HFFc6 (cell line): Measurements from ENCODE around the gene HNMT. TPM values are rescaled to one million over a fixed set of nuclear protein-coding genes. Genes with fewer than 3 reads are reported as not detected.
A peak's percentile ranks its signal among the peaks of the same experiment; 100 is the strongest.

Experiments
- DNase-seq: peaks from one replicate; pipeline ENCODE4 v3.0.0-alpha.2; 2018
- H3K27ac Mint-ChIP-seq: 2 replicates; pipeline ENCODE4 v1.8.0; 2020; ENCODE audit warnings: mild to moderate bottlenecking, mixed read lengths
- H3K27me3 Mint-ChIP-seq: 2 replicates; pipeline ENCODE4 v1.8.0; 2021; ENCODE audit warnings: mild to moderate bottlenecking, moderate library complexity, mixed read lengths; ENCODE audit not compliant: insufficient read depth
- H3K36me3 Mint-ChIP-seq: 2 replicates; pipeline ENCODE4 v1.8.0; 2021; ENCODE audit warnings: low read depth, mixed read lengths
- H3K4me1 Mint-ChIP-seq: 2 replicates; pipeline ENCODE4 v1.8.0; 2020; ENCODE audit warnings: low read depth, mixed read lengths
- H3K4me3 Mint-ChIP-seq: 2 replicates; pipeline ENCODE4 v1.8.0; 2020; ENCODE audit warnings: mild to moderate bottlenecking, moderate library complexity, mixed read lengths
- H3K9me3 Mint-ChIP-seq: 2 replicates; pipeline ENCODE4 v1.8.0; 2020; ENCODE audit warnings: mild to moderate bottlenecking, mixed read lengths
- total RNA-seq, 6 experiments: library from RNA; stranded (reverse); fragmentation: NEBNext Ultra II Directional; extraction: Animal tissue kit (Norgen Biotek cat#: 25700); gene quantifications; 2 replicates in 1 of 6; 3 replicates in 5 of 6; pipeline ENCODE4 v1.2.3, GENCODE V29; 2021
- TF ChIP-seq, protein P1 (sequence below): fragments of 200-600 bp; sonication (generic); IDR thresholded peaks from 2 replicates; pipeline ENCODE4 v1.5.0; 2021; ENCODE audit warnings: antibody characterized with exemption, mild to moderate bottlenecking

Gene HNMT
- total RNA-seq, 6 experiments from 2014 or later: 0.36 to 1.2 (median 0.63) TPM

DNA sequence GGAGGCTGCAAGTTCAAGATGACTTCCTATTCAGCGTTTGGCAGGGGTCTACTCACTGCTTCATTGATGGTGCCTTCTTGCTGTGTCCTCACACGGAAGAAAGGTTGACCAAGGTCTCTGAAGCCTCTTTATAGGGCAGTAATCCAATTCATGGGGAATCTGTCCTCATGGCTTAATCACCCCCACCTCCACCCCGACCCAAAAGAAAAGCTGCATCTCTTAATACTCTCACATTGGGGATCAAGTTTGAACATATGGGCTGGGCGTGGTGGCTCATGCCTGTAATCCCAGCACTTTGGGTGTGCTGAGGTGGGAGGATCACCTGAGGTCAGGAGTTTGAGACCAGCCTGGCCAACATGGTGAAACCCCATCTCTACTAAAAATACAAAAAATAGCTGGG, 36.4 kb upstream of the HNMT start:
- Mint-ChIP-seq H3K27me3 (peaks cover 7% of the 10 kb centered on the region; the same call in 1 of the 2 replicates), H3K27ac (no peak overlapping the region), H3K4me1 (peaks cover 6% of the 10 kb centered on the region; the same call in 1 of the 2 replicates), H3K4me3 (no peak overlapping the region), H3K36me3 (no peaks in the 10 kb centered on the region), H3K9me3 (no peaks in the 10 kb centered on the region; the same call in 1 of the 2 replicates)
- TF ChIP-seq, protein P1, sequence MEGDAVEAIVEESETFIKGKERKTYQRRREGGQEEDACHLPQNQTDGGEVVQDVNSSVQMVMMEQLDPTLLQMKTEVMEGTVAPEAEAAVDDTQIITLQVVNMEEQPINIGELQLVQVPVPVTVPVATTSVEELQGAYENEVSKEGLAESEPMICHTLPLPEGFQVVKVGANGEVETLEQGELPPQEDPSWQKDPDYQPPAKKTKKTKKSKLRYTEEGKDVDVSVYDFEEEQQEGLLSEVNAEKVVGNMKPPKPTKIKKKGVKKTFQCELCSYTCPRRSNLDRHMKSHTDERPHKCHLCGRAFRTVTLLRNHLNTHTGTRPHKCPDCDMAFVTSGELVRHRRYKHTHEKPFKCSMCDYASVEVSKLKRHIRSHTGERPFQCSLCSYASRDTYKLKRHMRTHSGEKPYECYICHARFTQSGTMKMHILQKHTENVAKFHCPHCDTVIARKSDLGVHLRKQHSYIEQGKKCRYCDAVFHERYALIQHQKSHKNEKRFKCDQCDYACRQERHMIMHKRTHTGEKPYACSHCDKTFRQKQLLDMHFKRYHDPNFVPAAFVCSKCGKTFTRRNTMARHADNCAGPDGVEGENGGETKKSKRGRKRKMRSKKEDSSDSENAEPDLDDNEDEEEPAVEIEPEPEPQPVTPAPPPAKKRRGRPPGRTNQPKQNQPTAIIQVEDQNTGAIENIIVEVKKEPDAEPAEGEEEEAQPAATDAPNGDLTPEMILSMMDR: no peak
- no peak for DNase-seq

DNA sequence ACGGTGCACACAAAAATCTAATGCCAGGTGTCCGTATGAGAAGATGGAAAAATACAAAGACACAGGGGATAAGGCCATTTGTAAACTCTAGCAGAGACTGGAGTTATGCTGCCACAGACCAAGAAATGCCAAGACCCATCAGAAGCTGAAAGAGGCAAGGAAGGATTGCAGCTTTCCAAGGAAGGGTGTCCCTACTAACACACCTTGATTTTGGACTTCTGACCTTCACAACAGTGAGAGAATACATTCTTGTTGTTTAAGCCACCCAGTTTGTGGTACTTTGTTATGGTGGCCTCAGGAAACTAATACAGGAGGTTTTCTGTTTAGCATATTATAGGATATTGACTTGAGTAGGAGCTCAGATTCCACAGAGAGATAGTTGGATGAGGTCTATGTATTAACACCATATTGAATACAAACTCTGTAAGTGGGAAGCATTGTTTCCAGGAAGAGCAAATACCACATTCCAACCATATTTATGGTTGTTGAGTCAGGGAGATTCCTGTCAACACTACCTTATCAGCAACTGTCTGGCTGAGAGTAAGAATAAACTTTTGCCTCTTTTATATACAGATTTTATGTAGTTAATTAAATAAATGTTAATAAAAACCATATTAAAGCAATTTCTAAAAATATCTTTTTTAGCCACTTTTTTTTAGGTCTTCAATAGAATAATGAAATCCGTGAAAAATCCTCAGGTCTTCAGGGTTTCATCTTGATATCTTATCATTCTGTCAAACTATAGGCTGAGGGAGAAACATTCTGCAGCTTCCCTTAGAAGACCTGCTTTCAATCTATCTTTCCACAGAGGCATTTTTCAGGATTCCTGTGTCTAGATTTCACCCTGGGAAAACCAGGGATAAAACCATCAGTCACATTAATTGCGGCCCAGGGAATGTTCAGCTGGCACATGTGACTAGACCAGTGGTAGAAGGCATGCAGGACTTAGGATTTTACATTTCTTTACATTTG, 35.4 kb upstream of the HNMT start:
- no peak overlapping the region for H3K27ac Mint-ChIP-seq
- H3K4me1 Mint-ChIP-seq: peaks cover 6% of the 10 kb centered on the region; the same call in 1 of the 2 replicates
- H3K27me3 Mint-ChIP-seq: peaks cover 11% of the 10 kb centered on the region; the same call in 1 of the 2 replicates
- H3K4me3 Mint-ChIP-seq: no peak overlapping the region
- peak; percentile 4 for DNase-seq
- TF ChIP-seq, protein P1: no peak
- peaks cover 4% of the 10 kb centered on the region; the same call in 1 of the 2 replicates for H3K9me3 Mint-ChIP-seq
- no peaks in the 10 kb centered on the region for H3K36me3 Mint-ChIP-seq

DNA sequence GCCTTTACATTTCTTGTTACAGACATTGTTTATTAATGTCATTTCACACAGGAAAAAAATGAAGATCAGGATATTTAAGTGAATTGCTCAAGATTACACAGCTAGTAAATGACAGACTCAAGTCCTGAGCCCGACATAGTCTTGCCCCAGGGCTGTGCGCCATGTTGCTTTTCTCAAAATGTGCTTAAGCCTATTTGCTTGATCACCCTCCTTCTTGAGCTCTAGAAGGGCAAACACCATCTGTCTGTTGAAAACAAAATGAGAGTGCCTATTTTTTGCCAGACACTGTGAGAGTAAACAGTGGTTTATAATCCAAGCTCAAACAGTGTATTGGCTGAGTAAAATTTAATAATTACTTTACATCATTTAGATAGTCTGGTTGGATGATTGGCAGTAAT, 34.8 kb upstream of the HNMT start:
- H3K27ac Mint-ChIP-seq: no peak overlapping the region

DNA sequence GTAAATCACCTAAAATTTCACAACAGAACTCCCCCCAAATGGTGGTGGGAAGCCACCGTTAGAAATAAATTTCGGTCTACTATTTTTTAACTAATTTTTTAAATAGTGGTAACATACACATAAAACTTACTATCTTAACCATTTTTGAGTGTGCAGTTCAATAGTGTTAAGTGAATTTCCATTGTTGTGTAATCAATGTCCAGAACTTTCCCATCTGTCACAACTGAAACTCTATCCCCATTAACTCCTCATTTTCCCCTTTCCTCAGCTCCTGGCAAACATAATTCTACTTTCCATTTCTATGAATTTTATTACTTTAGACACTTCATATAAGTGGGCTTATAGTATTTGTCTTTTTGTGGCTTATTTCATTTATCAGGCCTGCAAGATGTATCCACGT, 34.1 kb upstream of the HNMT start:
- Mint-ChIP-seq H3K27ac (no peak overlapping the region), H3K36me3 (no peaks in the 10 kb centered on the region), H3K4me1 (peaks cover 6% of the 10 kb centered on the region; the same call in 1 of the 2 replicates), H3K9me3 (peaks cover 4% of the 10 kb centered on the region; the same call in 1 of the 2 replicates), H3K4me3 (no peak overlapping the region), H3K27me3 (peaks cover 7% of the 10 kb centered on the region; the same call in 1 of the 2 replicates)
- DNase-seq: no peak
- TF ChIP-seq, protein P1: no peak

More for the DNA sequence above, 34.8 kb upstream of the HNMT start:
- peaks cover 4% of the 10 kb centered on the region; the same call in 1 of the 2 replicates for H3K9me3 Mint-ChIP-seq
- H3K36me3 Mint-ChIP-seq: no peaks in the 10 kb centered on the region
- DNase-seq: no peak
- peaks cover 6% of the 10 kb centered on the region; the same call in 1 of the 2 replicates for H3K4me1 Mint-ChIP-seq
- H3K27me3 Mint-ChIP-seq: peaks cover 11% of the 10 kb centered on the region; the same call in 1 of the 2 replicates
- H3K4me3 Mint-ChIP-seq: no peak overlapping the region
- TF ChIP-seq, protein P1: no peak

DNA sequence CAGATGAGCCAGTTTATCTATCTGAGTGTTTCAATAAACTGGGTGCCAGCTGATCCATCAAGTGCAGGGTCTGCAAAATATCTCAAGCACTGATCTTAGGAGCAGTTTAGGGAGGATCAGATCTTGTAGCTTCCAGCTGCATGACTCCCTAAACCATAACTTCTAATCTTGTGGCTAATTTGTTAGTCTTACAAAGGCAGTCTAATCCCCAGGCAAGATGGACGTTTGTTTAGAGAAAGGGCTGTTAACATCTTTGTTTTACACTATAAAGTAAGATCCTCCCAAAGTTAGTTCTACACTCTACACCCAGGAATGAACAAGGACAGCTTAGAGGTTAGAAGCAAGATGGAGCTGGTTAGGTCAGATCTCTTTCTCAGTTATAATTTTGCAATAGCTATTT, 28.7 kb upstream of the HNMT start:
- H3K36me3 Mint-ChIP-seq: no peaks in the 10 kb centered on the region
- peaks cover 21% of the 10 kb centered on the region; the same call in 1 of the 2 replicates for H3K27me3 Mint-ChIP-seq
- no peak overlapping the region for H3K27ac Mint-ChIP-seq
- no peak for DNase-seq
- TF ChIP-seq, protein P1: no peak
- H3K4me3 Mint-ChIP-seq: no peak overlapping the region
- H3K9me3 Mint-ChIP-seq: peaks cover 4% of the 10 kb centered on the region; the same call in 1 of the 2 replicates
- H3K4me1 Mint-ChIP-seq: no peaks in the 10 kb centered on the region
